HG03457 (cell line): ENCODE measurements around the gene DLX1.
"Not testable (repeated sequence)": the region's sequence is repeated elsewhere in the genome, so short reads cannot be mapped to it uniquely, and the experiment has no call there.

Source experiments
- ATAC-seq: cut with Tn5 transposase; IDR thresholded peaks from one replicate; pipeline ENCODE4 v1.9.1; 2021; ENCODE audit warnings: moderate number of reproducible peaks; ENCODE audit not compliant: unreplicated experiment

Gene DLX1

GRCh38 chr2:172085460-172086159, at the start of gene DLX1:
Gene DLX1, plus strand, starts transcription at chr2:172085507. Its CDS starts 171 bp downstream, at chr2:172085678.
- ATAC-seq: peak; percentile 12

- ATAC-seq: no peak
Observed at GRCh38 chr2:172038121-172038520, 47.2 kb upstream of the DLX1 start.

- no peak for ATAC-seq
Observed at GRCh38 chr2:172038604-172039003, 46.7 kb upstream of the DLX1 start.

GRCh38 chr2:172039011-172039704, 46.1 kb upstream of the DLX1 start:
- ATAC-seq: no peak

GRCh38 chr2:172040311-172040710, 45.0 kb upstream of the DLX1 start:
- no peak for ATAC-seq

- ATAC-seq: no peak
Observed at GRCh38 chr2:172046080-172046678, 39.1 kb upstream of the DLX1 start.

- ATAC-seq: no peak
Observed at GRCh38 chr2:172046866-172047565, 38.3 kb upstream of the DLX1 start.

GRCh38 chr2:172047566-172048507, 37.5 kb upstream of the DLX1 start:
- ATAC-seq: no peak

GRCh38 chr2:172048508-172049503, 36.5 kb upstream of the DLX1 start:
- no peak for ATAC-seq

- ATAC-seq: no peak
Observed at GRCh38 chr2:172049567-172050120, 35.7 kb upstream of the DLX1 start.

- no peak for ATAC-seq
Observed at GRCh38 chr2:172050479-172051125, 34.7 kb upstream of the DLX1 start.

GRCh38 chr2:172052000-172052983, 33.0 kb upstream of the DLX1 start:
- ATAC-seq: no peak

GRCh38 chr2:172053486-172053885, 31.8 kb upstream of the DLX1 start:
- no peak for ATAC-seq

GRCh38 chr2:172056293-172056692, 29.0 kb upstream of the DLX1 start:
- ATAC-seq: no peak

GRCh38 chr2:172058660-172059059, 26.6 kb upstream of the DLX1 start:
- ATAC-seq: no peak

GRCh38 chr2:172060118-172060517, 25.2 kb upstream of the DLX1 start:
- ATAC-seq: not testable (repeated sequence)

GRCh38 chr2:172062402-172063004, 22.8 kb upstream of the DLX1 start:
- ATAC-seq: no peak
